ENCODE measurements around the gene ABHD17C. TPM values are rescaled to one million over a fixed set of nuclear protein-coding genes. Genes with fewer than 3 reads are reported as not detected.

The ABHD17C gene
- total and polyA plus RNA-seq, 2 donors, result 9.0 to 14.3 TPM

DNA sequence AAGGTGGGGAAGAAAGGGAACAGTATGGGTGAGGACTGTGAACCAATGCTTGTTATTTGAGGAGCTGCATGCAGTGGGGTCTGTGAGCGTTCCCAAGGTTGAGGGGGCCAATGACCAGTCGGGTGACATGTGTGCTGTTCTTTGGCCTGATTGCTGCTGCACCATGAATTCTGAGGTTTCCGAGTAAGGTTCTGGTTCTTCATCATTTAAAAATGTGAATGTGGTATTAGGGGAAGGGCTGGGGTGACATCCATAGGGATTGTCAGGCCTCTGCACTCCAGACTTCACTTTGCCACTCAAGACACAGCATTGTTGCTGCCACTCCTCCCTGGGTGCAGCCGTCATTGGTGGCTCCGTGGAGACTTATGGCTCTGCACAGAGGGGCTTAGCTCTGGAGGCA is 32.5 kb downstream of the ABHD17C start:
- 89% methylated on average over 5 of the region's 5 CpGs for WGBS
- Histone ChIP-seq H3K4me1 (ENCODE audit: insufficient read depth) (no peaks in the 10 kb centered on the region), H3K27ac (ENCODE audit: low read depth) (no peak overlapping the region), H3K36me3 (ENCODE audit: insufficient read depth) (no peaks in the 10 kb centered on the region), H3K4me3 (ENCODE audit: low read depth, low read length) (no peak overlapping the region)
- no peak for DNase-seq (ENCODE audit: extremely low spot score)

DNA sequence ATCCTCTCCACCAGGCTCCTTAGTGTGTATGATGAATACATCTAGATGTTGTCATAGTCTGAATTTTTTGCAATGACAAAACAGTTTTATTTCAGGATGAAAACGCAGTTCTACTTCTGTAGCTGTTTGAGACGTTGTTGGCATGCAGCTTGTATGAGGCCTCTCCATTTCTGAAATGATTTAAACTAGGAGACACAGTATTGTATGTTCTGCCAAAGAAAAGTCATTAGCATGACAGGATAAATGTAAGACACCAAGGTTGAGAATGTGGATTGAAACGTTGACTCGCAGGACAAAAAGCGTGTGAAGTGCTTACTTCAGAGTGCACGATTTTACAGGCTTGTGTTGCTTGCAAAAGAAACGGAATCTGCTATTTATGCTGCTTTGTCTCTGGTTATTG is 35.3 kb downstream of the ABHD17C start:
- no peak for DNase-seq (ENCODE audit: extremely low spot score)
- no peaks in the 10 kb centered on the region for H3K4me1 ChIP-seq (ENCODE audit: insufficient read depth)

DNA sequence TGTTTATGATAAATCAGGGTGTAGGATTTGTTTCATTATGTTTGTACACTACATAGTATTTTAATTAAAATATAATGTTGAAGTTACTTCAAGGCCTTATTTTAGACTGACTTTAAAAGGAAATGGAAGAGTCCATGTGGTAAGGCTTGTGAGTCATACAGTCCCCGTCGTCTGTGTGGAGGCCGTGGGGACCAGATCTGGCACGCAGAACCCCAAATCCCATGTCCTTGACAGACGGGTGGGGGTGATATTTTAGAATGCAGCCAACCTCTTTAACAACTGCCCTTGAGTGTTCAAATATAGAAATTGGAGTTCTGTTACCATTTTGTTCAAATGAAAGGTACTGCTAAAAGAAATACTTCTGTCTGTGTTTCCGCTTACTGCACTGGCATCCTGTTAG is 35.8 kb downstream of the ABHD17C start:
- 69% methylated on average over 6 of the region's 6 CpGs for WGBS

More for the DNA sequence above, 35.3 kb downstream of the ABHD17C start:
- Histone ChIP-seq H3K27ac (ENCODE audit: low read depth) (no peak overlapping the region), H3K4me3 (ENCODE audit: low read depth, low read length) (no peak overlapping the region), H3K36me3 (ENCODE audit: insufficient read depth) (no peaks in the 10 kb centered on the region)
- 72% methylated on average over 7 of the region's 7 CpGs for WGBS

DNA sequence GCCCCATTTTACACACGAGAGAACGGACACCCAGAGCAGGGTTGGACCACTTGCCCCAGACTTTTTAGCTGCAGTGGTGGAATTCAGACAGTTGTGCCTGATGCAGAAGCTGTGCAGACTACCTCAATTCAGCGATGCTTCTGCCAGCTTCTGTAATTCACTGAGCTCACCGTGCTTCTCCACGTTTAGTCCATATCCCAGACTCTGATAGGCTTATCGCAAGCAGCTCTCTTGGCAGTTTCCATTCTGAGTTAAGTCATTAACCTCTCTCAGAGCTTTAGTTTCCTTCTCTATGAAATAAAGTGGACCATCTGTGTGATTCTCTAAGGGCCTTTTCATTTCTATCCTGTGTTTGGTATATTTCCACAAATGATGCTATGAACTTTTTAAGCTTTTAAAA is 37.1 kb downstream of the ABHD17C start:
- Histone ChIP-seq H3K36me3 (ENCODE audit: insufficient read depth) (no peaks in the 10 kb centered on the region), H3K27ac (ENCODE audit: low read depth) (no peak overlapping the region), H3K4me3 (ENCODE audit: low read depth, low read length) (no peak overlapping the region), H3K4me1 (ENCODE audit: insufficient read depth) (no peaks in the 10 kb centered on the region)
- 44% methylated on average over 6 of the region's 6 CpGs for WGBS
- DNase-seq (ENCODE audit: extremely low spot score), result no peak

More for the DNA sequence above, 35.8 kb downstream of the ABHD17C start:
- DNase-seq (ENCODE audit: extremely low spot score), result no peak
- no peaks in the 10 kb centered on the region for H3K36me3 ChIP-seq (ENCODE audit: insufficient read depth)
- no peak overlapping the region for H3K27ac ChIP-seq (ENCODE audit: low read depth)
- no peak overlapping the region for H3K4me3 ChIP-seq (ENCODE audit: low read depth, low read length)
- H3K4me1 ChIP-seq (ENCODE audit: insufficient read depth), result no peaks in the 10 kb centered on the region

DNA sequence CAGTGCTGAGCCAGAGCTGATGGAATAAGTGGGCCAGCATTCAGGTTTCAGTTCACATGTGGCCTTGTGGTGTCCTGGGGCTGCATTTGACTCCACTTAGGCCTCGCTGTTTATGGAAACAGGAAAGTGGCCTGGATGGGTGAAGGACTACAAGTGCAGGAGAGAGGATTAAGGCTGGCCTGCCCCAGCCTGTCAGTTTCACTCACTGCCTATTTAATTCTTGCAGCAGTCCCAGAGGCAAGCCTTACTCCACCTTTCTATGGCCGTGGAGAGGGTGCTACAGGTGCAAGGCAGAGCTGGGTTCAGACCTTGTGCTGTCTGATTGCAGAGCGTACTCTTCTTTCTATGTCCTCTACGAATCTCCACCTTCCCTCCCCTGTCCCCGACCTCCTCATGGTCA is 37.7 kb downstream of the ABHD17C start:
- Histone ChIP-seq H3K4me3 (ENCODE audit: low read depth, low read length) (no peak overlapping the region), H3K36me3 (ENCODE audit: insufficient read depth) (no peaks in the 10 kb centered on the region), H3K27ac (ENCODE audit: low read depth) (no peak overlapping the region), H3K4me1 (ENCODE audit: insufficient read depth) (no peaks in the 10 kb centered on the region)
- no peak for DNase-seq (ENCODE audit: extremely low spot score)
- WGBS, result 82% methylated on average over 5 of the region's 5 CpGs

DNA sequence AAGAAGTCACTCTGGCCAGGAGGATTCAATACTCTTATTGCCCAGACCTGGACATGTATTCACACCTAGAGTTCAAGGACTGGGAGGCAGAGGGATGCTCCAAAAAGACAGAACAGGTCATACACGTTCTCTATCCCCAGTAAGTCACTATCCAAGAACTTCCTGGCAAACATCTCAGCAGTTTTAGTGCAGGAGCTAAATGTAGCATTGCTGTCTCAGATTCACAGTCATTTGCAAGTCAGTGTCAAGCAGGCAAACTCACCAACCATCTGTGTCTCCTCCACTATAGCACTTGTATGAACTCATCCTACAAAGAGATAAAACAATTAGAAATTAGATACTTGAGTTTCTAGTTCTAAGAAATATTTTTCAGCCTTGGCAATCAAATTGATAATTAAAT is 38.4 kb downstream of the ABHD17C start:
- Histone ChIP-seq H3K27ac (ENCODE audit: low read depth) (no peak overlapping the region), H3K4me1 (ENCODE audit: insufficient read depth) (no peaks in the 10 kb centered on the region)
- WGBS, result 38% methylated on average over 1 of the region's 1 CpG

DNA sequence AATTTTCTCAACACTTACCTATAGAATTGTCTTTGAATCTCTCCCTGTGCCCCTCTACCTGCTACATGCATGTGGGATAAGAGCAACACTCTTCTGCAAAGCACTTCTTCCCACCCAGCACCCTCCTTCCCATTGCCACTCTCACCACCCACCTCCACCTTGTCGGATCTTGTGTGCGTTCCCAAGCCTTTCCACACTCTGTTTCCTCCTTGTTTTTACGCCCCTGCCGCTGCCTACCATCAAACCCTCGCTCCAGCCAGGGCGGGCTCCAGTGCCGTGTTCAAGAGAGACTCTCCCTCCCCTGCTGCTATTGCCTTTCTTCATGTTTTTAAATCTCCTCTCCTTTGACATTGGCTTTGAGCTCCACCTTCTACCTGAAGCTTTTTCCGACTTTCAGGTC is 40.2 kb downstream of the ABHD17C start:
- H3K4me1 ChIP-seq (ENCODE audit: insufficient read depth), result no peaks in the 10 kb centered on the region
- WGBS, result 96% methylated on average over 8 of the region's 8 CpGs
- no peak overlapping the region for H3K27ac ChIP-seq (ENCODE audit: low read depth)
- no peak overlapping the region for H3K4me3 ChIP-seq (ENCODE audit: low read depth, low read length)
- DNase-seq (ENCODE audit: extremely low spot score), result no peak
- no peaks in the 10 kb centered on the region for H3K36me3 ChIP-seq (ENCODE audit: insufficient read depth)

More for the DNA sequence above, 38.4 kb downstream of the ABHD17C start:
- Histone ChIP-seq H3K36me3 (ENCODE audit: insufficient read depth) (no peaks in the 10 kb centered on the region), H3K4me3 (ENCODE audit: low read depth, low read length) (no peak overlapping the region)
- no peak for DNase-seq (ENCODE audit: extremely low spot score)

DNA sequence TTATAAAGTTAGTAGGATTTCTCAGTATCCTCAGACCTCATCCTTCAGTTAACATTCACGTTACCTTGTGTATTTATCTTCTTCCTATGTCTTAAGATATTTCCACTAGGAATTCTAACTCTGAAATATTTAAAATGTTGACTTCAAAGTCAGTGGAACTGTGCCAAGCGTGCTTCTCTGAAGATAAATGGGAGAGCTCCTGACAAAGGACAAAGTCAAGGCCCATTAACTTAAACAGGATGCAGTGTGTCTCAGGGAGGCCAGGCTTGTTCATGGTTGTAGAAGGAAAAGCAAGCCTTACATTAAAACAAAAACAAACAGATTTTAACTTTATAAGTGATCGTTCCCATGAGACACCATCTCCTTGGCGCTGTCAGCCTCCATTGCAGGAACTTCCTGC is 41.5 kb downstream of the ABHD17C start:
- DNase-seq (ENCODE audit: extremely low spot score), result no peak
- no peaks in the 10 kb centered on the region for H3K36me3 ChIP-seq (ENCODE audit: insufficient read depth)
- H3K27ac ChIP-seq (ENCODE audit: low read depth), result no peak overlapping the region
- WGBS, result 35% methylated on average over 4 of the region's 4 CpGs
- no peak overlapping the region for H3K4me3 ChIP-seq (ENCODE audit: low read depth, low read length)
- no peaks in the 10 kb centered on the region for H3K4me1 ChIP-seq (ENCODE audit: insufficient read depth)

DNA sequence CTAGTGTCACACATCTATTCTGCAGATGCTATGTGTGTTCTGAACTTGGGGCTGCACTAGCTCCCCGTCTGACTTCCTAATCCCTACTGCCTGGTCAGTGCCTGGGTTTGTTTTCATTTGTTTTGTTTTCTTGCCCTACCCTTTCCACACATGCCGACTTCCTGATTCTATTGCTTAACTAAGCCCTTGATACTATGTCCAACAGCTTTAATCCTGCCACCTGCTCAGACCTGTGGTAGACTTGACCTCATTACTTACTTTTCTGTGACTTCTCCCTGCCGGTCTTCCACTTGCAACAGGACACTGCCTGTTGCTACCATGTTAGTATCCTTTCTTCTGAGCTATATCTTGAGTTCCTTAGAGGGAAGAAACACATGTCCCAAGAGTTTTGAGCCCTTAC is 44.8 kb downstream of the ABHD17C start:
- 81% methylated on average over 3 of the region's 3 CpGs for WGBS
- Histone ChIP-seq H3K36me3 (ENCODE audit: insufficient read depth) (no peaks in the 10 kb centered on the region), H3K4me3 (ENCODE audit: low read depth, low read length) (no peak overlapping the region), H3K4me1 (ENCODE audit: insufficient read depth) (peaks cover 1% of the 10 kb centered on the region), H3K27ac (ENCODE audit: low read depth) (no peak overlapping the region)
- DNase-seq (ENCODE audit: extremely low spot score), result no peak

DNA sequence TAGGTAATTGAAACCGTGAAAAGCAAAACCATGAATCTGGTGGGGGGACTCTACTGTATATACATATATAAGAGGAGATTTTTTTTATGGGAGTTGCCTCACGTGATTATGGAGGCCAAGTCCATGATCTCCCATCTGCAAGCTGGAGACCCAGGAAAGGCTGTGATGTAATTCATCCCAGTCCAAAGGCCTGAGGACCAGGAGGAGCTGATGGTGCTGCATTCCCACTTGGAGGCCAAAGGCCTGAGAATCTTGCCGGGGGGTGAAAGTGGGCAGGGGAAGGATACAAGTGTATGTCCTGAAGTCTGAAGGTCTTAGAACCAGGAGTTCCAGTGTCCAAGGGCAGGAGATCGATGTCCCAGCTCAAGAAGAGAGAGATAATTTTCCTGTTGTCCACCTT is 47.0 kb downstream of the ABHD17C start:
- H3K4me3 ChIP-seq (ENCODE audit: low read depth, low read length), result no peak overlapping the region
- WGBS, result 97% methylated on average over 4 of the region's 4 CpGs
- DNase-seq (ENCODE audit: extremely low spot score), result no peak
- H3K27ac ChIP-seq (ENCODE audit: low read depth), result no peak overlapping the region
- peaks cover 1% of the 10 kb centered on the region for H3K4me1 ChIP-seq (ENCODE audit: insufficient read depth)
- H3K36me3 ChIP-seq (ENCODE audit: insufficient read depth), result no peaks in the 10 kb centered on the region

DNA sequence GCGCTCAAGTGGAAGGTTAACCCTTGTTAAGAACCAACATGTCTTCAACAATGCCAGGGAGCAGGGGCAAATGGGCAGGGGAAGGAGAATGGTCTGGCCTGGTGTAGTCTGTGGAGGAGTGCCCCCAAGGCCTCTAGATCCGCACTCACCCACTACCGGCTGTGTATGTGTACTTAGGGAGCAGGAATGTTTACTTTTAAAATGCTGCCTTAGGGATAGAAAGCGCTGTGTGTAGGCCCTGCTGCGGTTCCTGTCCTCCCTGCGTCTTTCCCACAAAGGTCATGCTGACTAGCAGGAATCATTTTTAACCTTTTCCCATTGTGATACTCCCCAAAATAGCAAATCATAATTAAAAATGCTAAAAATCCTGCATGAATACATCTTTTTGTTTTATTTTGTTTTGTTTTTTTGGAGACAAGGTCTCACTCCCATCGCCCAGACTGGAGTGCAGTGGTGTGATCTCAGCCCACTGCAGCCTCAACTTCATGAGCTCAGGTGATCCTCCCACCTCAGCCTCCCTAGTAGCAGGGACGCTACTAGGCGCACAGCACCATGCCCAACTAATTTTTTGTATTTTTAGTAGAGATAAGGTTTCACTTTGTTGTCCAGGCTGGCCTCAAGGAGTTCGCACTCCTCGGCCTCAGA is 48.2 kb downstream of the ABHD17C start:
- H3K4me1 ChIP-seq (ENCODE audit: insufficient read depth), result peaks cover 1% of the 10 kb centered on the region
- DNase-seq (ENCODE audit: extremely low spot score), result no peak
- WGBS, result 80% methylated on average over 11 of the region's 11 CpGs
- H3K36me3 ChIP-seq (ENCODE audit: insufficient read depth), result no peaks in the 10 kb centered on the region
- no peak overlapping the region for H3K4me3 ChIP-seq (ENCODE audit: low read depth, low read length)
- no peak overlapping the region for H3K27ac ChIP-seq (ENCODE audit: low read depth)

DNA sequence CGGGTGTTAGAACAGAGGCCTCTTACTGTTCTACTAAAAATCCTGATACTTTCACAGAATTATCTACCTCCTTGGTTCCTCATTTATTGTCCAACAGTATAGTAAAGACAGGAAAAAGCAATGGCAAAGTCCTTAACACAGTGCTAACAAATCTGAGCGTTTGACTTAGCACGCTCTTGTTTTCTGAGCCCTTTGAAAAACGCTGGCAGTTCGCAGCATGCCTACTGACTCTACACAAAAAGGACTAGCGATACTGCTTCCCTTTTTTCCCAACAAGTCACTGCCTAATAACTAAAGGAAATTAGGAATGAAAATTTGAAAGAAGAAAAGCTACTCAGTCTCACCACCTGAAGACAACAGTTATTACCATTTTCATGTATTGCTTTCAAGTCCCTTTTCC is 49.3 kb downstream of the ABHD17C start:
- no peak overlapping the region for H3K27ac ChIP-seq (ENCODE audit: low read depth)
- WGBS, result 72% methylated on average over 6 of the region's 6 CpGs

DNA sequence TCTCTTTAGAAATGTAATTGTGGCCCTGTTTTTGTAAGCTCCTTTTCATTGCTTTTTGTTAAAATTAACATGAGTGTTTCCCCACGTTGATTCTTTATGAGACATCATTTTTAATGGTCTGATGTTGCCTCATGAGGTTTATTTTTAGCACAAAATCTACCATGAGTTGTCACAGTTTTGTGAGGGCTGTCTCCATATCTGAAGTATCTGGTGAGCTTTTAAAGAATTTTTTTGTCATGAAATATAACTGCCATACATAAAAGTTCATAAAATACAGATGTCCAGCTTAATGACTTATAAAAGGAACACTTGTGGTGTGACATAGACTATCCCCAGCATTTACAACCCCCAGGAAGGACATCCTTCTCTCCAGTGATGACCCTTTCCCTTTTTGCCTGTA is 49.7 kb downstream of the ABHD17C start:
- Histone ChIP-seq H3K4me3 (ENCODE audit: low read depth, low read length) (no peak overlapping the region), H3K27ac (ENCODE audit: low read depth) (no peak overlapping the region), H3K36me3 (ENCODE audit: insufficient read depth) (no peaks in the 10 kb centered on the region), H3K4me1 (ENCODE audit: insufficient read depth) (peaks cover 1% of the 10 kb centered on the region)
- no peak for DNase-seq (ENCODE audit: extremely low spot score)
- WGBS, result 6% methylated on average over 1 of the region's 1 CpG

More for the DNA sequence above, 49.3 kb downstream of the ABHD17C start:
- no peak overlapping the region for H3K4me3 ChIP-seq (ENCODE audit: low read depth, low read length)
- H3K36me3 ChIP-seq (ENCODE audit: insufficient read depth), result no peaks in the 10 kb centered on the region
- H3K4me1 ChIP-seq (ENCODE audit: insufficient read depth), result peaks cover 1% of the 10 kb centered on the region
- DNase-seq (ENCODE audit: extremely low spot score), result no peak

DNA sequence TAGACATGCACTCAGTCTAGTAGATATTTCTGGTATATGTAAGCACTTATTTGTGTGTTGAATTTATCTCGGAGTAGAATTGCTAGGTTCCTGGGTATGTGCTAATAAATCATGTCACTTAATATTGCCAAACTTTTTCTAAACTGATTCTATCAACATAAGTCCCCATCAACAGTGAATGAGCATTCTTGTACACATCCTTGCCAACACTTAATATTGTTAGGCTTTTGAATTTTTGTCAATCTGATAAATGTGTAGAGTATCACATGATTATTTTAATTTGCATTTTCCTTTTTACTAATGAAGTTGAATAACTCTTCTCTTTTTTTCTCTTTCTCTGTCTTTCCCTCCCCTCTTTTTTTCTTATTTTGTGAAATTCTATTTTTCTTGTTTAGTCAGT is 50.8 kb downstream of the ABHD17C start:
- Histone ChIP-seq H3K27ac (ENCODE audit: low read depth) (no peak overlapping the region), H3K4me1 (ENCODE audit: insufficient read depth) (peaks cover 1% of the 10 kb centered on the region), H3K4me3 (ENCODE audit: low read depth, low read length) (no peak overlapping the region), H3K36me3 (ENCODE audit: insufficient read depth) (no peaks in the 10 kb centered on the region)
- 78% methylated on average over 1 of the region's 1 CpG for WGBS
- no peak for DNase-seq (ENCODE audit: extremely low spot score)

All from urinary bladder (tissue), 4 donors.